GM18526 (cell line): ENCODE data around the gene ACOT12.

Experiments
- POLR2A ChIP-seq: IDR thresholded peaks from 3 replicates; pipeline ENCODE4 v1.6.1; 2011; ENCODE audit not compliant: insufficient read length; ENCODE audit errors: extremely low read depth

Gene ACOT12

GRCh38 chr5:81393783-81394718, at the start of gene ACOT12:
ACOT12 (minus strand) TSS chr5:81394134; CDS start chr5:81394114, 20 bp downstream.
- TF ChIP-seq POLR2A = no peak

- no peak for TF ChIP-seq POLR2A
Observed at GRCh38 chr5:81435023-81435422, 41.1 kb upstream of the ACOT12 start.

DNA sequence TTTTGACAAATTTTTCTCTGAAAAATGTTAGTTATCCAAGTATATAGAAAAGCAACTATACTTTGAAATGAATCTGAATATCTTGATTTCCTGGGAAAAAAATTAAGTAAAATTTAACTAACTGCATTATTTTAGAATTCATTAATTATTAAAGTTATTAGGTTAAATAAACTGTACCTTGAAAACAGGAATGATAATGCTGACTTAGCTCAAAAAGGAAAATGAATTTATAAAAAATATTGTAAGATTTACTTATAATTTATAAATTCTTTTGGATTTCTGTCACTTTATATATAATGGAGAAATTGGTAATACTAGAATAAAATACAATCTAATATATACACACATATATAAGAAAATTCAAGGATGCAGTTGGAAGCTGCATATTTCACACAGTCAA, 36.1 kb upstream of the ACOT12 start:
- no peak for TF ChIP-seq POLR2A

DNA sequence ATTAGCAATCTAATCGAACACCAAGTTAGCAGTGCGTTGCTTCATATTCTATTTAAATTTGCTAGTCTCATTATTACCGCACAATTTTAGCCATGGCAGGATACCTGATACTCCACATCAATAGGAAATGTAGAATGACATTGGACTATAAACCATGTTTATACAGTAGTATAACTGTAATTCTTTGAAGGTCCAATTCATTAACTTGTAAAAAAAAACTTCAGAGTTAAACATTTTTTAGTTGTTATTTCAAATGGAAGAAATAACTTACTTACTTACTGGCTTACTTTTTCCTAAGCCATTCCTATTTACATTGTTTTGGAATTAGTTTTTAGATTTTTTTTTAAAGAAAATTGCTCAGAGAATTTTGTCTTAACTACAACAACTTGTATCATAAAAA, 35.4 kb upstream of the ACOT12 start:
- no peak for TF ChIP-seq POLR2A

GRCh38 chr5:81428861-81429260, 34.9 kb upstream of the ACOT12 start:
- no peak for TF ChIP-seq POLR2A

DNA sequence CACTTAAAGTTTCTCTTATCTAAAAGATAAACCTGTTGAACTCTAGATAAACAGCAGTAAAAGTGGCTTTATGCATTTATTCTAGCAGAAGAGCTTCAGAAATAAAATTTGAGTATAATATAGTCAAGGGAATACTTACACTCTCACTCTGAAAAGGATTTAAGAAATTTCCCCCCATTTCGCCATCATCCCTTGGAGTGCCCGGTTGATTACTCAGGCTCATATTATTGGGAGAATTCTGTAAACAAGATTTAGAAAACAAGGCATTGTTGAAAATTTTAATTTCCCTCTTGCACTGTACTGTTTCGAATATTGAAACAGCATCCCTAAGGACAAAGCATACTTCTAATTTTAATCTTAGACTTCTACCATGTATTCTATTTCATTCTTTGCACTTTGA, 34.5 kb upstream of the ACOT12 start:
- no peak for TF ChIP-seq POLR2A

- no peak for TF ChIP-seq POLR2A
Observed at GRCh38 chr5:81427566-81427965, 33.6 kb upstream of the ACOT12 start.

DNA sequence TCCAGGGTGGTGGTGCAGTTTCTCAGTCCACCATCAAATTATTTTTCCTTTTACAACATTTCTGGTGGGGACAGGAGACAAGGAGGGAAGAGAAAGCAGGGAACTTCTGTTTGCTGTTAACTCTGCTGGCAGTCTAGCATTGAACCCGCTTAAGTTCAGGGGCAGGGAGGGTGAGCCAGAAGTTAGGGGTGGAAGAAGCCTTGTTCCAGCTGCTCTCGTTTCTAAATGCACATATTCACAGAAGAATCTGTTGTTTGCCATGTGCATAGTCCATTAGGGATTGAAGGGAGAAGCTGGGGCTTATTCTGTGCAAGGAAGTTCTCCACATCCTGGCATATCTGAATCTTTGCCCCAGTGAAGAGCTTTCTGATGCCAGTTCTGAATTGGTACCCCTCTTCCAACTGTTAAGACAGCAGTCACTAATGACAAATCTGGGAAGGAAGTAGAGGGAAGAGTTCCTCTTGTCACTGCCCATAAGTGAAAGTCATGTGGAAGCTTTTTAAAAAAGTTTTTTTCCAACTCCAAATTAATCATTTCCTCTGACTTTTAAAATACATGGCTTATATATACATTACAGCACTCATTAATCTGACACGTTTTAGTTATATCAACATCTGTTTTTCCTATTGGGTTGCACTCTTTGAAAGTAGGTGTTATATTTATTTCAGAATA, 32.6 kb upstream of the ACOT12 start:
- no peak for TF ChIP-seq POLR2A

DNA sequence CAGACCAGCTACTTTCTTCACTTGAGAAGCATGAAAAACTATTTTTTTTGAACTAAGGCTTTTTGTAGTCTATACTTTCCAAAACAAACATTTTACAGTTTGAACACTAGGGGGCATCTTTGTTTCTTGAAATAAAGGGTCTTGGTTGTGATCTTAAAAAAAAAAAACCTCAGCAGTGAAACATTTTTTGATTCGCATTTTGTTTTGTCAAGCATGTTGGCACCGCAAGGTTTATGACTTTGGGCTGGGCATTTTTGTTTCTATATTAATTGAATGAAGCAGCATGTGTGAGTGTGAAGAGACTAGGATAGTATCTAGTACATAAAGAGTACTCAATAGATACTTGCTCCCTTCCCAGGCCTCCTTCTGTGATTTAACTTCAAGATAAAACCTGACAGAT, 31.6 kb upstream of the ACOT12 start:
- no peak for TF ChIP-seq POLR2A

DNA sequence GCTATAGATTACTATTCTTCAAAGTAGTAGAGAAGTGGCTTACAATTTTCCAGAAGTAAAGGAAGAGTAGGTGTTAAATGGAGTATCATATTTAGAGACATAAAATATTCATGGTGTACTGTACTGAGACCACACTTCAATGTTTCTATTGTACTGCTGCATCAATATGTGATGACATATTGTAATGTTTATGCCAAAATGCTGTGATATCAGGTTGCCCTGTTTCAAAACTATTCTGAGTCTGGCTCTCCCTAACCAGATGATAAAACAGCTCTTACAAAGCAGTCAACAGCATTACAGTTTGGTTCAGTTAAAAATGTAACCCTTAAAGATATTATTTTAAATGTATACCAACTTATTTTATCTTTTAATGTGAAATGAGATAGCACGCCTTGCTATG, 30.8 kb upstream of the ACOT12 start:
- no peak for TF ChIP-seq POLR2A

DNA sequence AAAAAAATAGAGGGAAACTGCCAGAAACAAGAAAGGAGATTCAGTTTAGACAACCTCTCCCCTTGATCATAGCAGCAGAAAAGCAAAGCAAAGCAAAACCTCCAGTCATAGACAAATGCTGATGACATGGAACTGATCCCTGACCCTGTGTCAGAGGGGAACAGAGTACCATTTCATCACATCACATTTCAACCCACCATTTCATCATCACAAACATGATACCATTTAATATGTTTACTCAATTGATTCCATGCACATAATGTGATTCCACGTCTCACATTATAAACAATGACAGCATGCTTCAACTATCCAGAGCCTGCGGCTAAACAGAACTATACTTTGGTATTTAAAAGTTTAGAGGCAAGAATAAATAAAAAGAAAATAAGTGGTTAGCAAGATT, 28.7 kb upstream of the ACOT12 start:
- no peak for TF ChIP-seq POLR2A

GRCh38 chr5:81420039-81420667, 26.2 kb upstream of the ACOT12 start:
- no peak for TF ChIP-seq POLR2A

- no peak for TF ChIP-seq POLR2A
Observed at GRCh38 chr5:81418606-81419005, 24.7 kb upstream of the ACOT12 start.

DNA sequence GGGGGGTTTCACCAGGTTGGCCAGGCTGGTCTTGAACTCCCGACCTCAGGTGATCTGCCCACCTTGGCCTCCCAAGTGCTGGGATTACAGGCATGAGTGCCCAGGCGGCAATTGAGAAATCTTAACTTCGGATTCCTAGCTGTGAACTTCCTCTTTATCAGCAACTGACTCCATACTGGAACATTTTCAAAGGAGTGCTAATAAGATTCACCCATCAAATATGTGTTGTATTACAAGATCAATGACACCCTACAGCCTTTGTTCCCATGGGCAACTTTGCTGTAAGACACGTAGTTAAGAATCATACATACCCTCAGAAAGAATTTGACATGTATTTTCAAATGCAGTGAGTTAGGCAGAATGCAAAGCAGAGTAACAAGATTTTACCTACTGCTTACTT, 23.1 kb upstream of the ACOT12 start:
- TF ChIP-seq POLR2A = no peak

DNA sequence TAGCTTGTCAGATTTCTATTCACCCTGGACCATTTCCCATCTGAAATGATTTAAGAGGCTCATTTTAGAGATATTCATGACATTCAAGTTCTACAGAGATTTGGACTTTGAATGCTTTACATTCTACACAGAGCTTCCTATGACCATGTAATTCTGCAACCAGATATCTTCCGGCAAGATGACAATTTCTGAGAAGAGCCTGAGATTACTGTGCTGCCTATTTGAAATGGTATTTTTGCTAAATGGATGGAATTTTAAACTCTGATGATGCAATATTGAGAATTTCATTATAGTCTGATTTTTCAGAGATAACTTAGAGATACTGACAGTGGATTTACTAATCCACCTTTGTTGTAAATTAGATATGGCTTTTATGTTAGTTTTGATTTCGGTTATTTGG, 16.0 kb upstream of the ACOT12 start:
- no peak for TF ChIP-seq POLR2A

DNA sequence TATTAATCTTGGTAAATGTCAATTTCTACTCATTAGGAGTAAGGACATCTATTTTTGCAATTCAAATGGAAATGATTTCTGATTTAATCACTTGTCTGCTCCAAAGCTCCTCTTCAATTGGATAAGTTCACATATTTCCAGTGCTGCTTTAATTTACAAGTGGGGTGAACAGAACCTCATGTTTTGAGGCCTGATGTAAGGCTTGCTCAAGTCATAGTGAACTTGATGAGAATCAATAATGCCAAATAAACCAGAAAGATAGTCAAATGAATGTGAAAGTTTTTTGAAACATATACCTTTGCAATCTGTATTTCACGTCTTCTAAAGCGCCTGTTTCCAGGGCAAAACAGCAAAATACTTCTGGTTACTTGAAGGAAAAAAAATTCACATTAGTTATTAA, 15.4 kb upstream of the ACOT12 start:
- no peak for TF ChIP-seq POLR2A
